Tibial nerve (tissue), 4 donors: ENCODE measurements around the gene BNIP2. TPM values are rescaled to one million over a fixed set of nuclear protein-coding genes. Genes with fewer than 3 reads are reported as not detected.

Experiments used
- DNase-seq, 2 donors: peaks; one replicate each; pipeline ENCODE4 v3.0.0-alpha.2; 2019; ENCODE audit warnings: low spot score in 2 of 2
- H3K27ac ChIP-seq, 4 donors: fragments of 200-600 bp; sonication (generic) in 3 of 4; one replicate each; pipeline ENCODE4 v1.5.1; 2017 to 2019; ENCODE audit warnings: mild to moderate bottlenecking in 1 of 4
- H3K27me3 ChIP-seq, 2 donors: fragments of 200-600 bp; sonication (generic) in 1 of 2; one replicate each; pipeline versions ENCODE4 v1.5.1 to v1.6.0; 2017 to 2019
- H3K36me3 ChIP-seq, 3 donors: fragments of 200-600 bp; sonication (generic); one replicate each; pipeline ENCODE4 v1.5.1; 2018 to 2019
- H3K4me1 ChIP-seq, 4 donors: fragments of 200-600 bp; sonication (generic) in 3 of 4; one replicate each; pipeline ENCODE4 v1.5.1; 2017 to 2019
- H3K4me3 ChIP-seq, 4 donors: fragments of 200-600 bp; sonication (generic) in 3 of 4; one replicate each; pipeline ENCODE4 v1.5.1; 2017 to 2019; ENCODE audit warnings: mild to moderate bottlenecking in 1 of 4, moderate library complexity in 1 of 4
- H3K9me3 ChIP-seq, 4 donors: fragments of 200-600 bp; sonication (generic) in 3 of 4; one replicate each; pipeline ENCODE4 v1.5.1; 2017 to 2019
- EP300 ChIP-seq, 2 donors: sonication (generic); formaldehyde crosslinking; IDR thresholded peaks; one replicate each; pipeline ENCODE4 v1.6.1; 2017; ENCODE audit warnings: antibody characterized with exemption in 2 of 2, mild to moderate bottlenecking in 1 of 2
- POLR2A ChIP-seq, 2 donors: fragments of 450-650 bp; IDR thresholded peaks; one replicate each; pipeline ENCODE4 v1.6.1; 2017; ENCODE audit warnings: antibody characterized with exemption in 2 of 2, mild to moderate bottlenecking in 2 of 2, moderate library complexity in 2 of 2
- WGBS, 2 donors: methylation state at CpG; one replicate each; pipeline ENCODE4 v1.1.5; 2018; 5-methylcytosine and 5-hydroxymethylcytosine counted together
- total RNA-seq, 4 donors: library from RNA; depleted of rRNA; stranded (reverse); fragments of >200 nt; gene quantifications; one replicate each; pipeline ENCODE4 v1.1.0, GENCODE V29; 2016
- TF ChIP-seq, protein P1 (sequence below), 5 experiments: fragments of 200-600 bp in 3 of 5; fragments of 450-650 bp in 2 of 5; sonication (generic) in 3 of 5; IDR thresholded peaks; one replicate each; pipeline ENCODE4 v1.5.1; 2016 to 2019; ENCODE audit warnings: antibody characterized with exemption in 5 of 5, mild to moderate bottlenecking in 3 of 5, moderate library complexity in 2 of 5

The BNIP2 gene
- total RNA-seq, 4 donors from 2014 or later: 131 to 250 (median 184) TPM

DNA sequence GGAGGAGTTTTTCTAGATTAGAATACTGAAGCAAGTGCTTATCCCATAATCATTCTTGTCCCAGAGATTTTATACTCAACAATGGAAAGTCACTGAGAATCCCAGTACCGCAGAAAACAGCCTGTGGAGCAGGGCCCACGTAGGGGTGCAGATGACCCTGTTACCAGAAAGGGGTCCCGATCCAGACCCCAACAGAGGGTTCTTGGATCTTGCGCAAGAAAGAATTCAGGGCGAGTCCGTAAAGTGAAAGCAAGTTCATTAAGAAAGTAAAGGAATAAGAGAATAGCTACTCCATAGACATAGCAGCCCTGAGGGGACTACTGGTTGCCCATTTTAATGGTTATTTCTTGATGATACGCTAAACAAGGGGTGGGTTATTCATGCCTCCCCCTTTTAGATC, 75.0 kb downstream of the BNIP2 start:
- Histone ChIP-seq H3K9me3 (no peaks in the 10 kb centered on the region), H3K36me3 (no peaks in the 10 kb centered on the region), H3K27me3 (no peaks in the 10 kb centered on the region), H3K4me3 (no peak overlapping the region), H3K4me1 (no peaks in the 10 kb centered on the region), H3K27ac (no peak overlapping the region)
- TF ChIP-seq POLR2A (IDR thresholded peaks at IDR 0.05): no peak
- TF ChIP-seq, protein P1, sequence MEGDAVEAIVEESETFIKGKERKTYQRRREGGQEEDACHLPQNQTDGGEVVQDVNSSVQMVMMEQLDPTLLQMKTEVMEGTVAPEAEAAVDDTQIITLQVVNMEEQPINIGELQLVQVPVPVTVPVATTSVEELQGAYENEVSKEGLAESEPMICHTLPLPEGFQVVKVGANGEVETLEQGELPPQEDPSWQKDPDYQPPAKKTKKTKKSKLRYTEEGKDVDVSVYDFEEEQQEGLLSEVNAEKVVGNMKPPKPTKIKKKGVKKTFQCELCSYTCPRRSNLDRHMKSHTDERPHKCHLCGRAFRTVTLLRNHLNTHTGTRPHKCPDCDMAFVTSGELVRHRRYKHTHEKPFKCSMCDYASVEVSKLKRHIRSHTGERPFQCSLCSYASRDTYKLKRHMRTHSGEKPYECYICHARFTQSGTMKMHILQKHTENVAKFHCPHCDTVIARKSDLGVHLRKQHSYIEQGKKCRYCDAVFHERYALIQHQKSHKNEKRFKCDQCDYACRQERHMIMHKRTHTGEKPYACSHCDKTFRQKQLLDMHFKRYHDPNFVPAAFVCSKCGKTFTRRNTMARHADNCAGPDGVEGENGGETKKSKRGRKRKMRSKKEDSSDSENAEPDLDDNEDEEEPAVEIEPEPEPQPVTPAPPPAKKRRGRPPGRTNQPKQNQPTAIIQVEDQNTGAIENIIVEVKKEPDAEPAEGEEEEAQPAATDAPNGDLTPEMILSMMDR (IDR thresholded peaks at IDR 0.05): no peak
- TF ChIP-seq EP300 (IDR thresholded peaks at IDR 0.05): no peak
- WGBS, 2 donors: 94 to 95% methylated on average over 7 of the region's 7 CpGs
- DNase-seq: no peak

DNA sequence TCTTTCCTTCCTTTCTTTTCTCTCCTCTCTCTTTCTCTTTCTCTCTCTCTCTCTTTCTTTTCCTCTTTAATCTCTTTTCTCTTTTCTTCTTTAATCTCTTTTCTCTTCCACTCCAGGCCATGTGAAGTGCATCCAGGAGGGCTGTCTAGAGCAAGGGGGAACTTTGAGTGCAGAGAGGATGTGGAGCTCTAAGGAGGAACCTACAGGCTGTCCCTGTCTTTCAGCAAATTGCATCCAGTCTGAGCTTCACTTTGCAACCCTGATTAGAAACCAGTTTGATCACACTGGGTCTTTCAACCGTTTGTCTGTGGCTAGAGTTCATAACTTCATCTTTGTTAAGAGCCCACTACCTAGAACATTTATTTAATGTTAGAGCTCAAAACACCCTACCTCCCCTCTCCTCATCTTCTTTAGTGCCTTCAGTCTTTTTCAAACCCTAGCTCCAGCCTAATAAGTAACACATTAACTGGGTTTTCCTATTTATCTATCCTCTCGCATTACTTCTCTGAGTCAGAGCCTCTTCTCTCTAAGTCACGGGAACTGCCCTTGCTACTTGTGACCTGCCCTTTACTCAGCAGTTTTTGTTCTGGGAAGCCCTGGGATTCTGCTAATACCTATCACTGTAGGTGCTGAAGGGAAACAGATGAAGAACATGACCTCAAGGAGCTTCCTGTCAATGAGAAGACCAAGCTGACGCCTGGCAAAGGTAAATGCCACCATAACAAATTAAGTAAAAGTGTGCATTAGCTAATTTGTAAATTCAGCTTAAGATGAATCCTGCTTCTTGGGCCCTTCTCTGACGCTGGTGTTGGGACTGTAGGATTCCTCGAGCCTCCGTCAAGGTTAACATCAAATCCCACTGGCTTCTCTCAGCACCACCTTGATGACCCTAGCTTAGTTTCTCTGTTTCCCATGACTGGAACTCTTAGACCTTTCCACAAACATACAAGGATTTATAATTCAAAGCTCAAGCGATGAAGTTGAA, 77.6 kb downstream of the BNIP2 start, which contains the start of gene GCNT3:
GCNT3 (plus strand) TSS at position 508 of the 985 bp plus-strand sequence. CDS start 6,456 bp downstream, outside the sequence.
- Histone ChIP-seq H3K27me3 (no peaks in the 10 kb centered on the region), H3K9me3 (no peaks in the 10 kb centered on the region), H3K4me3 (peak within 1 kb of the TSS in 1 of 4 donors; percentile 1), H3K36me3 (no peaks in the 10 kb centered on the region), H3K27ac (peak within 1 kb of the TSS in 1 of 4 donors; percentile 31), H3K4me1 (no peaks in the 10 kb centered on the region)
- no peak for DNase-seq
- TF ChIP-seq POLR2A (IDR thresholded peaks at IDR 0.05) (no peak), EP300 (IDR thresholded peaks at IDR 0.05) (no peak)
- TF ChIP-seq, protein P1 (IDR thresholded peaks at IDR 0.05): no peak
- WGBS, 2 donors: 72 to 74% methylated on average over 8 of the region's 8 CpGs

DNA sequence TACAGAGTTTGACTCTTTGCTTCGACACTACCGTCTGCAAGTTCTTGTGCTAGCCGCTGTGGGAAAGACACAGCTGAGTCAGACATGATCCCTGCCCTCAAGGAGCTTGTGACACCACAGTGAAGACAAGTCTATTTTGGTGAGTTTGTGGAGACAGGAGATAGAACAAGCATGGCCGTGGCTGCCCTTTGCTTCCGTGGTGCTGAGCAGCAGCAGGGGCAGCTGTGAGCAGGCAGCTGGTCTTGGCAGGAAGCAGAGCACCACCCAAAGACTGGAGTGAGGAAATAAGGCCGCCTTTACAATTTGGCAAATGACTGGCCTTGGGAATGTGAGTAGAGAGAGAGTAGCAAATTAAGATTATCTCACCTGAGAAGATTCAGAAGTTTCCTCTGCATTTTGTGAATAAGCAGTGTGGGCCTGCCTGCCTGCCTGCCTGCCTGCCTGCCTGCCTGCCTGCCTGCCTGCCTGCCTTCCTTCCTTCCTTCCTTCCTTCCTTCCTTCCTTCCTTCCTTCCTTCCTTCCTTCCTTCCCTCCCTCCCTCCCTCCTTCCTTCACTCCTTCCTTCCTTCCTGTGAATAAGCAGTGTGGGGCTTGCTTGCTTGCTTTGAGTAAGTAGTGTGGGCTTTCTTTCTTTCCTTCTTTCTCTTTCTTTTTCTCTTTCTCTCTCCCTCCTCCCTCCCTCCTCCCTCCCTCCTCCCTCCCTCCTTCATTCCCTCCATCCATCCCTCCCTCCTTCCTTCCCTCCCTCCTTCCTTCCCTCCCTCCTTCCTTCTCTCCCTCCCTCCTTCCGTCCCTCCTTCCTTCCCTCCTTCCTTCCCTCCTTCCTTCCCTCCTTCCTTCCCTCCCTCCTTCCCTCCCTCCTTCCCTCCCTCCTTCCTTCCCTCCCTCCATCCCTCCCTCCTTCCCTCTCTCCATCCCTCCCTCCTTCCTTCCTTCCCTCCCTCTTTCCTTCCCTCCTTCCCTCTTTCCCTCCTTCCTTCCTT, 79.1 kb downstream of the BNIP2 start:
- no peak for DNase-seq
- no peak overlapping the region for H3K27ac ChIP-seq
- no peak overlapping the region for H3K4me3 ChIP-seq
- 82 to 84% methylated on average over 6 to 7 of the region's 7 CpGs for WGBS, 2 donors
- no peaks in the 10 kb centered on the region for H3K36me3 ChIP-seq
- H3K9me3 ChIP-seq: no peaks in the 10 kb centered on the region
- no peaks in the 10 kb centered on the region for H3K27me3 ChIP-seq
- no peaks in the 10 kb centered on the region for H3K4me1 ChIP-seq
- TF ChIP-seq POLR2A (IDR thresholded peaks at IDR 0.05): no peak
- TF ChIP-seq EP300 (IDR thresholded peaks at IDR 0.05): no peak
- TF ChIP-seq, protein P1 (IDR thresholded peaks at IDR 0.05): no peak

Other genes starting within 250 kb of the BNIP2 start
- gene GCNT3, start 77.5 kb downstream of the BNIP2 start, total RNA-seq: not detected
- gene GTF2A2, start 31.8 kb downstream of the BNIP2 start, total RNA-seq: 10 to 100 TPM; 13.1 to 49.8 (median 22.9) TPM